Sigmoid colon (tissue), 4 donors: ENCODE results near the gene HIVEP2.

Experiments
- POLR2A ChIP-seq, 2 donors: fragments of 450-650 bp; IDR thresholded peaks; one replicate each; pipeline ENCODE4 v1.6.1; 2016; ENCODE audit warnings: antibody characterized with exemption in 2 of 2, mild to moderate bottlenecking in 2 of 2, moderate library complexity in 2 of 2
- POLR2AphosphoS5 ChIP-seq, 4 donors: sonication (generic); formaldehyde crosslinking; IDR thresholded peaks; one replicate each; pipeline ENCODE4 v1.6.1; 2017; ENCODE audit warnings: antibody characterized with exemption in 4 of 4
- TF ChIP-seq, protein P1 (sequence below), 4 experiments: fragments of 450-650 bp in 3 of 4; fragments of 200-600 bp in 1 of 4; IDR thresholded peaks; one replicate each; pipeline ENCODE4 v1.5.1; 2016 to 2019; ENCODE audit warnings: antibody characterized with exemption in 4 of 4, mild to moderate bottlenecking in 3 of 4, moderate library complexity in 2 of 4

DNA sequence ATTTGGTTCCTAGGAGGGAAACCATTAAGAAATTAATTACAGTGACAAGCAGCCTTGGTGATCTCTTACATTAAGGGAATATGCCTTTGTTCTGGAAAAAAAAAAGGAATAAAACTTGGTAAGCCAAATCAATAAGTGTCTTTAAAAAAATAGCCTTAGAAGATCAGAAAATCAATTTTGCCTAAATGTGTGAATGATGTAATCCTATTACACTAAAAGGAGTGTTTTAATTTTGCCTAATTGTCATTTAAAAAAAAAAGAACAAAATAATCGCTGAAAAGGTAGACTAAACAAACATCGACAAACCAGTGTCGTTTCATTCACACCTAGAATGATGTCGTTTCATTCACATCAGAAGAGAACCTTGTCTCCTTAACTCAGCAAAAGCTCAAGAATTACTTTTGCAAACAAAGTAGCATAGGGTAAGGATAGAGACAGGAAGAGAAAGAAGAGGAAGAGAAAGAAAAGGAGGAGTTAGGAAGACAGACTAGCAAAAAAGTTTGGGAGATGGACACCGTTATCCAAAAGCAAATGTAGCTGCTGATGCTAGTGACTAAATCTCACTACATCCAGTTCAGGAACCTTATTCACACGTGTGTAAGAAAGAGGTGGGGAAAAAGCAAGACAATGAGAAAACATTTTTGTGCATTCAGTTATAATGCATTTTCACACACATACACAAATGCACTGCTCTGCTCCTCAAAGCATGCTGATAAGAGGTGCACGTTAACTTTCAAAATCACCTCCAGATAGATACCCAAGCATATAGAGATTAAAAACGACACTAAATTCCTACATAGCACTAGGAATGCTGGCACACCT lies 60.6 kb downstream of the HIVEP2 start:
- TF ChIP-seq POLR2A (IDR thresholded peaks at IDR 0.05) (no peak), POLR2AphosphoS5 (IDR thresholded peaks at IDR 0.05) (no peak)
- TF ChIP-seq, protein P1, sequence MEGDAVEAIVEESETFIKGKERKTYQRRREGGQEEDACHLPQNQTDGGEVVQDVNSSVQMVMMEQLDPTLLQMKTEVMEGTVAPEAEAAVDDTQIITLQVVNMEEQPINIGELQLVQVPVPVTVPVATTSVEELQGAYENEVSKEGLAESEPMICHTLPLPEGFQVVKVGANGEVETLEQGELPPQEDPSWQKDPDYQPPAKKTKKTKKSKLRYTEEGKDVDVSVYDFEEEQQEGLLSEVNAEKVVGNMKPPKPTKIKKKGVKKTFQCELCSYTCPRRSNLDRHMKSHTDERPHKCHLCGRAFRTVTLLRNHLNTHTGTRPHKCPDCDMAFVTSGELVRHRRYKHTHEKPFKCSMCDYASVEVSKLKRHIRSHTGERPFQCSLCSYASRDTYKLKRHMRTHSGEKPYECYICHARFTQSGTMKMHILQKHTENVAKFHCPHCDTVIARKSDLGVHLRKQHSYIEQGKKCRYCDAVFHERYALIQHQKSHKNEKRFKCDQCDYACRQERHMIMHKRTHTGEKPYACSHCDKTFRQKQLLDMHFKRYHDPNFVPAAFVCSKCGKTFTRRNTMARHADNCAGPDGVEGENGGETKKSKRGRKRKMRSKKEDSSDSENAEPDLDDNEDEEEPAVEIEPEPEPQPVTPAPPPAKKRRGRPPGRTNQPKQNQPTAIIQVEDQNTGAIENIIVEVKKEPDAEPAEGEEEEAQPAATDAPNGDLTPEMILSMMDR (IDR thresholded peaks at IDR 0.05), result no peak
